Liver (tissue), 9 donors: ENCODE data around the gene CREBL2. TPM values are rescaled to one million over a fixed set of nuclear protein-coding genes. Genes with fewer than 3 reads are reported as not detected.

Experiments
- DNase-seq: peaks from one replicate; pipeline ENCODE4 v3.0.0-alpha.2; 2017; ENCODE audit warnings: low spot score
- H3K27ac ChIP-seq, 2 donors: one replicate each; pipeline ENCODE4 v1.7.0; 2013; ENCODE audit warnings: inconsistent platforms in 2 of 2, low read length in 2 of 2, control low read depth in 1 of 2, low read depth in 1 of 2, mild to moderate bottlenecking in 1 of 2
- H3K27me3 ChIP-seq, 4 donors: one replicate each; pipeline versions ENCODE4 v1.6.1 to v1.7.0; 2013; ENCODE audit warnings: low read length in 3 of 4, inconsistent platforms in 1 of 4, mild to moderate bottlenecking in 1 of 4, moderate library complexity in 1 of 4; ENCODE audit not compliant: control insufficient read depth in 4 of 4, insufficient read depth in 4 of 4
- H3K36me3 ChIP-seq, 4 donors: one replicate each; pipeline versions ENCODE4 v1.6.1 to v1.7.0; 2013; ENCODE audit warnings: low read length in 3 of 4, mild to moderate bottlenecking in 3 of 4, low read depth in 1 of 4, moderate library complexity in 1 of 4; ENCODE audit not compliant: control insufficient read depth in 4 of 4, insufficient read depth in 3 of 4
- H3K4me1 ChIP-seq, 4 donors: one replicate each; pipeline versions ENCODE4 v1.6.1 to v1.7.0; 2013; ENCODE audit warnings: low read length in 3 of 4, mild to moderate bottlenecking in 3 of 4, moderate library complexity in 1 of 4; ENCODE audit not compliant: control insufficient read depth in 4 of 4, insufficient read depth in 4 of 4
- H3K4me3 ChIP-seq, 3 donors: one replicate each; pipeline versions ENCODE4 v1.6.1 to v1.7.0; 2013; ENCODE audit warnings: low read length in 3 of 3, control low read depth in 1 of 3, low read depth in 1 of 3, mild to moderate bottlenecking in 1 of 3
- H3K9ac ChIP-seq, 2 donors: one replicate each; pipeline ENCODE4 v1.7.0; 2013; ENCODE audit warnings: low read length in 2 of 2, mild to moderate bottlenecking in 2 of 2, moderate library complexity in 2 of 2, control low read depth in 1 of 2, low read depth in 1 of 2
- H3K9me3 ChIP-seq, 4 donors: one replicate each; pipeline versions ENCODE4 v1.6.1 to v1.7.0; 2013; ENCODE audit warnings: low read length in 3 of 4; ENCODE audit not compliant: control insufficient read depth in 4 of 4
- EGR1 ChIP-seq, 2 donors: IDR thresholded peaks; 2 replicates each; pipeline ENCODE4 v1.6.1; 2016 to 2018; ENCODE audit warnings: antibody characterized with exemption in 2 of 2, low read depth in 2 of 2
- FOXA2 ChIP-seq: IDR thresholded peaks from 2 replicates; pipeline ENCODE4 v1.6.1; 2016; ENCODE audit warnings: antibody characterized with exemption
- GABPA ChIP-seq, 2 donors: IDR thresholded peaks in 1 of 2; conservative IDR thresholded peaks in 1 of 2; 2 replicates each; pipeline ENCODE4 v1.6.1; 2016; ENCODE audit warnings: antibody characterized with exemption in 2 of 2, mild to moderate bottlenecking in 1 of 2, moderate library complexity in 1 of 2
- HNF4A ChIP-seq, 2 donors: conservative IDR thresholded peaks; 2 replicates each; pipeline ENCODE4 v1.6.1; 2016; ENCODE audit warnings: antibody characterized with exemption in 2 of 2, mild to moderate bottlenecking in 2 of 2
- JUND ChIP-seq, 2 donors: IDR thresholded peaks; 2 replicates each; pipeline ENCODE4 v1.6.1; 2016; ENCODE audit warnings: antibody characterized with exemption in 2 of 2
- MAX ChIP-seq: IDR thresholded peaks from 2 replicates; pipeline ENCODE4 v1.6.1; 2016; ENCODE audit warnings: antibody characterized with exemption
- RAD21 ChIP-seq, 2 donors: IDR thresholded peaks; 2 replicates each; pipeline ENCODE4 v1.6.1; 2016; ENCODE audit warnings: antibody characterized with exemption in 2 of 2, mild to moderate bottlenecking in 2 of 2
- RXRA ChIP-seq, 2 donors: IDR thresholded peaks; 2 replicates each; pipeline ENCODE4 v1.6.1; 2017 to 2018; ENCODE audit warnings: antibody characterized with exemption in 2 of 2, mild to moderate bottlenecking in 1 of 2
- SP1 ChIP-seq: IDR thresholded peaks from 2 replicates; pipeline ENCODE4 v1.6.1; 2018; ENCODE audit warnings: antibody characterized with exemption, mild to moderate bottlenecking
- TAF1 ChIP-seq: conservative IDR thresholded peaks from 2 replicates; pipeline ENCODE4 v1.6.1; 2016; ENCODE audit warnings: antibody characterized with exemption, mild to moderate bottlenecking
- YY1 ChIP-seq: IDR thresholded peaks from 2 replicates; pipeline ENCODE4 v1.6.1; 2016; ENCODE audit warnings: antibody characterized with exemption, mild to moderate bottlenecking
- ZBTB33 ChIP-seq: IDR thresholded peaks from 2 replicates; pipeline ENCODE4 v1.6.1; 2016; ENCODE audit warnings: antibody characterized with exemption
- WGBS: extraction: QIAGEN DNeasy Blood & Tissue Kit; methylation state at CpG from one replicate; pipeline ENCODE4 v1.1.7; 2013; 5-methylcytosine and 5-hydroxymethylcytosine counted together
- polyA plus RNA-seq, 2 donors: library from polyadenylated mRNA; stranded (reverse) in 1 of 2; unstranded in 1 of 2; fragments of 200-250 nt in 1 of 2; fragments of >200 nt in 1 of 2; fragmentation: Nextera tagmentation in 1 of 2; extraction: Ambion mirVana in 1 of 2; gene quantifications; one replicate each; pipeline versions ENCODE4 v1.2.1 to v1.2.3, GENCODE V29; 2013 to 2015
- total RNA-seq, 2 donors: library from RNA; depleted of rRNA; stranded (reverse); fragments of >200 nt; gene quantifications; one replicate each; pipeline ENCODE4 v1.2.3, GENCODE V29; 2014
- TF ChIP-seq, protein P1 (sequence below): IDR thresholded peaks from 2 replicates; pipeline ENCODE4 v1.6.1; 2016; ENCODE audit warnings: antibody characterized with exemption
- TF ChIP-seq, protein P2 (sequence below): IDR thresholded peaks from 2 replicates; pipeline ENCODE4 v1.6.1; 2016; ENCODE audit warnings: antibody characterized with exemption, mild to moderate bottlenecking
- TF ChIP-seq, protein P3 (sequence below): fragments of 150-350 bp; IDR thresholded peaks from 2 replicates; pipeline ENCODE4 v1.5.1; 2017; ENCODE audit warnings: improper control_type of control experiment, low read depth, low read length; ENCODE audit not compliant: missing input control
- donor health status: healthy.
- donor health status: healthy.
- donor health status: healthy.
- donor health status: healthy.
- donor health status: healthy.

Gene CREBL2
- total and polyA plus RNA-seq, 4 donors = 14.6 to 27.4 (median 19.0) TPM

DNA sequence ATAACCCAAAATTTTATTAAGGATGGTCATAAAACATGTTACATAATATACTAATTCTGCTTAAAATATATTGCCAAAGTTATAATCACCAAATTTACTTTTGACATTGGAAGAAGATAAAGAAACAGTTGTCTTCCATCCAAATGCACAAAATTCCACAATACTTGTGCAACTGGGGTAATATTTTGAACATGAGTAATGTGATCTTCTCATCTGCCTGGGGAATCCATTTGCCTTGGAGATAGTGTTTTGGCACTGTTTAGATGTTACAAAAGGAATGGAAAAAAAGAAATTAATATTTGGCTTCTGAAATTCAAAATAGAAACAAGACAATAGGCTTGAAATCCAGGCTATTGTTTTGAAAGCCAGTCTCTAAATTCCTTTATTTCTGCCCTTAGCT lies 75.2 kb downstream of the CREBL2 start:
- DNase-seq = no peak
- H3K27me3 ChIP-seq = peaks cover 0 to 2% (median 0%) of the 10 kb centered on the region in 4 donors
- no peaks in the 10 kb centered on the region for H3K9me3 ChIP-seq
- H3K4me1 ChIP-seq = peaks cover 0 to 5% (median 0%) of the 10 kb centered on the region in 4 donors
- no peak overlapping the region for H3K27ac ChIP-seq
- H3K9ac ChIP-seq = no peak overlapping the region
- H3K36me3 ChIP-seq = no peaks in the 10 kb centered on the region
- no peak for TF ChIP-seq EGR1 (IDR thresholded peaks at IDR 0.05; ENCODE audit: low read depth in 2 of 2)
- TF ChIP-seq, protein P1, sequence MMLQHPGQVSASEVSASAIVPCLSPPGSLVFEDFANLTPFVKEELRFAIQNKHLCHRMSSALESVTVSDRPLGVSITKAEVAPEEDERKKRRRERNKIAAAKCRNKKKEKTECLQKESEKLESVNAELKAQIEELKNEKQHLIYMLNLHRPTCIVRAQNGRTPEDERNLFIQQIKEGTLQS = no peak
- TF ChIP-seq RAD21 (IDR thresholded peaks at IDR 0.05) = no peak
- TF ChIP-seq HNF4A (conservative IDR thresholded peaks at IDR 0.05) = no peak
- TF ChIP-seq, protein P2, sequence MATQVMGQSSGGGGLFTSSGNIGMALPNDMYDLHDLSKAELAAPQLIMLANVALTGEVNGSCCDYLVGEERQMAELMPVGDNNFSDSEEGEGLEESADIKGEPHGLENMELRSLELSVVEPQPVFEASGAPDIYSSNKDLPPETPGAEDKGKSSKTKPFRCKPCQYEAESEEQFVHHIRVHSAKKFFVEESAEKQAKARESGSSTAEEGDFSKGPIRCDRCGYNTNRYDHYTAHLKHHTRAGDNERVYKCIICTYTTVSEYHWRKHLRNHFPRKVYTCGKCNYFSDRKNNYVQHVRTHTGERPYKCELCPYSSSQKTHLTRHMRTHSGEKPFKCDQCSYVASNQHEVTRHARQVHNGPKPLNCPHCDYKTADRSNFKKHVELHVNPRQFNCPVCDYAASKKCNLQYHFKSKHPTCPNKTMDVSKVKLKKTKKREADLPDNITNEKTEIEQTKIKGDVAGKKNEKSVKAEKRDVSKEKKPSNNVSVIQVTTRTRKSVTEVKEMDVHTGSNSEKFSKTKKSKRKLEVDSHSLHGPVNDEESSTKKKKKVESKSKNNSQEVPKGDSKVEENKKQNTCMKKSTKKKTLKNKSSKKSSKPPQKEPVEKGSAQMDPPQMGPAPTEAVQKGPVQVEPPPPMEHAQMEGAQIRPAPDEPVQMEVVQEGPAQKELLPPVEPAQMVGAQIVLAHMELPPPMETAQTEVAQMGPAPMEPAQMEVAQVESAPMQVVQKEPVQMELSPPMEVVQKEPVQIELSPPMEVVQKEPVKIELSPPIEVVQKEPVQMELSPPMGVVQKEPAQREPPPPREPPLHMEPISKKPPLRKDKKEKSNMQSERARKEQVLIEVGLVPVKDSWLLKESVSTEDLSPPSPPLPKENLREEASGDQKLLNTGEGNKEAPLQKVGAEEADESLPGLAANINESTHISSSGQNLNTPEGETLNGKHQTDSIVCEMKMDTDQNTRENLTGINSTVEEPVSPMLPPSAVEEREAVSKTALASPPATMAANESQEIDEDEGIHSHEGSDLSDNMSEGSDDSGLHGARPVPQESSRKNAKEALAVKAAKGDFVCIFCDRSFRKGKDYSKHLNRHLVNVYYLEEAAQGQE = no peak
- TF ChIP-seq TAF1 = no peak
- no peak for TF ChIP-seq JUND (IDR thresholded peaks at IDR 0.05)
- TF ChIP-seq ZBTB33 = no peak
- TF ChIP-seq GABPA (IDR thresholded peaks at IDR 0.05 in 1 of 2, conservative IDR thresholded peaks at IDR 0.05 in 1 of 2) = no peak
- no peak for TF ChIP-seq RXRA (IDR thresholded peaks at IDR 0.05)
- no peak for TF ChIP-seq MAX
- TF ChIP-seq SP1 = no peak
- TF ChIP-seq YY1 = no peak
- TF ChIP-seq, protein P3, sequence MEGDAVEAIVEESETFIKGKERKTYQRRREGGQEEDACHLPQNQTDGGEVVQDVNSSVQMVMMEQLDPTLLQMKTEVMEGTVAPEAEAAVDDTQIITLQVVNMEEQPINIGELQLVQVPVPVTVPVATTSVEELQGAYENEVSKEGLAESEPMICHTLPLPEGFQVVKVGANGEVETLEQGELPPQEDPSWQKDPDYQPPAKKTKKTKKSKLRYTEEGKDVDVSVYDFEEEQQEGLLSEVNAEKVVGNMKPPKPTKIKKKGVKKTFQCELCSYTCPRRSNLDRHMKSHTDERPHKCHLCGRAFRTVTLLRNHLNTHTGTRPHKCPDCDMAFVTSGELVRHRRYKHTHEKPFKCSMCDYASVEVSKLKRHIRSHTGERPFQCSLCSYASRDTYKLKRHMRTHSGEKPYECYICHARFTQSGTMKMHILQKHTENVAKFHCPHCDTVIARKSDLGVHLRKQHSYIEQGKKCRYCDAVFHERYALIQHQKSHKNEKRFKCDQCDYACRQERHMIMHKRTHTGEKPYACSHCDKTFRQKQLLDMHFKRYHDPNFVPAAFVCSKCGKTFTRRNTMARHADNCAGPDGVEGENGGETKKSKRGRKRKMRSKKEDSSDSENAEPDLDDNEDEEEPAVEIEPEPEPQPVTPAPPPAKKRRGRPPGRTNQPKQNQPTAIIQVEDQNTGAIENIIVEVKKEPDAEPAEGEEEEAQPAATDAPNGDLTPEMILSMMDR = no peak
- TF ChIP-seq FOXA2 = no peak
- no peak overlapping the region for H3K4me3 ChIP-seq

DNA sequence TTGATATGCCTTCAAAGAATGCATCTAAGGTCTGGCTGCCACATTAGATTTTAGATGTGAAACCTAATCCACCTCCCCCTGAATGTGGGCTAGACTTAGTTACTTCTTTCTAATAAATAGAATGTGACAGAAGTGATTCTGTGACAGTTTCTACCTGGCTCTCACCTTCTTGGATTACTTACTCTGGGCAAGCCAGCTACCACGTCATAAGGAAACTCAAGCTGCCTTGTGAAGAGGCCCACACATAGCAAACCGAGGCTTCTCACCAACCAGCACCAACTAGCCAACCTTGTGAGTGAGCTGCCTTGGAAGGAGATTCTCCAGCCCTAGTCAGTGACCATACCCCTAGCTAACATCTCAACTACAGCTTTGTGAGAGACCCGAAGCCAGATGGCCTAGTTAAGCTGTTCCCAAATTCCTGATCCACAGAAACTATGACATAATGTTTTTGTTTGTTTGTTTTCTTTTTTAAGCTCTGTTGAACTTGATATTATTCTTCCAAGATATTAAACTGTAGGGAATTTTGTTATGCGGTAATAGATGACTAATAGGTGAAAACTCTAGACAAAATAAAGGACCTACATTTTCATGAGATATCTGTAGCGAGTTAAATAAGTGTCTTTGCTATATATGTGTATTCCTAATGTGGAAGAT lies 78.1 kb downstream of the CREBL2 start:
- Histone ChIP-seq H3K9ac (no peak overlapping the region), H3K4me1 (no peaks in the 10 kb centered on the region), H3K36me3 (no peaks in the 10 kb centered on the region), H3K9me3 (no peaks in the 10 kb centered on the region), H3K27ac (no peak overlapping the region), H3K4me3 (no peak overlapping the region), H3K27me3 (no peaks in the 10 kb centered on the region)
- DNase-seq = no peak
- TF ChIP-seq RAD21 (IDR thresholded peaks at IDR 0.05) (no peak), SP1 (no peak), TAF1 (no peak)
- WGBS = 93% methylated on average over 5 of the region's 5 CpGs
